ENCODE data around the gene CALML4.
"Not testable (repeated sequence)": the region's sequence is repeated elsewhere in the genome, so short reads cannot be mapped to it uniquely, and the experiment has no call there.

CALML4 gene

GRCh38 chr15:68224546-68225250, 19.6 kb upstream of the CALML4 start:
- DNase-seq (ENCODE audit: low spot score) = no peak

- no peak for DNase-seq (ENCODE audit: low spot score)
Observed at GRCh38 chr15:68224108-68224507, 19.0 kb upstream of the CALML4 start.

GRCh38 chr15:68223171-68223570, 18.0 kb upstream of the CALML4 start:
- DNase-seq (ENCODE audit: low spot score) = no peak

GRCh38 chr15:68222432-68222743, 17.3 kb upstream of the CALML4 start:
- not testable (repeated sequence) for DNase-seq (ENCODE audit: low spot score)

- DNase-seq (ENCODE audit: low spot score) = not testable (repeated sequence)
Observed at GRCh38 chr15:68221530-68222431, 16.6 kb upstream of the CALML4 start.

GRCh38 chr15:68220967-68221366, 15.8 kb upstream of the CALML4 start:
- DNase-seq (ENCODE audit: low spot score) = no peak

- no peak for DNase-seq (ENCODE audit: low spot score)
Observed at GRCh38 chr15:68220489-68220888, 15.4 kb upstream of the CALML4 start.

- no peak for DNase-seq (ENCODE audit: low spot score)
Observed at GRCh38 chr15:68218847-68219798, 14.0 kb upstream of the CALML4 start.

- DNase-seq (ENCODE audit: low spot score) = no peak
Observed at GRCh38 chr15:68218331-68218730, 13.2 kb upstream of the CALML4 start.

- no peak for DNase-seq (ENCODE audit: low spot score)
Observed at GRCh38 chr15:68217341-68217740, 12.2 kb upstream of the CALML4 start.

GRCh38 chr15:68214838-68215254, 9.7 kb upstream of the CALML4 start:
- no peak for DNase-seq (ENCODE audit: low spot score)

- no peak for DNase-seq (ENCODE audit: low spot score)
Observed at GRCh38 chr15:68213991-68214837, 9.1 kb upstream of the CALML4 start.

- not testable (repeated sequence) for DNase-seq (ENCODE audit: low spot score)
Observed at GRCh38 chr15:68213491-68213845, 8.3 kb upstream of the CALML4 start.

- DNase-seq (ENCODE audit: low spot score) = no peak
Observed at GRCh38 chr15:68211656-68212320, 6.7 kb upstream of the CALML4 start.

GRCh38 chr15:68210821-68211655, 5.9 kb upstream of the CALML4 start:
- DNase-seq (ENCODE audit: low spot score) = peak; percentile 85

- DNase-seq (ENCODE audit: low spot score) = no peak
Observed at GRCh38 chr15:68210409-68210756, 5.3 kb upstream of the CALML4 start.

- DNase-seq (ENCODE audit: low spot score) = no peak
Observed at GRCh38 chr15:68209735-68210408, 4.7 kb upstream of the CALML4 start.

- DNase-seq (ENCODE audit: low spot score) = no peak
Observed at GRCh38 chr15:68209272-68209671, 4.1 kb upstream of the CALML4 start.

GRCh38 chr15:68208636-68209240, 3.6 kb upstream of the CALML4 start:
- no peak for DNase-seq (ENCODE audit: low spot score)

Data from HuH-7.5 (cell line).